OCI-LY7 (cell line): Measurements from ENCODE around the gene PTPRB.

Experiments used
- EZH2phosphoT487 ChIP-seq: fragments of 200-600 bp; sonication (generic); IDR thresholded peaks from 2 replicates; pipeline ENCODE4 v1.6.1; 2018; ENCODE audit warnings: low read depth, borderline replicate concordance, mild to moderate bottlenecking, mixed run types, antibody characterized with exemption, low read length, moderate library complexity, mixed read lengths
- TF ChIP-seq, protein P1 (sequence below): fragments of 200-600 bp; sonication (generic); conservative IDR thresholded peaks from 2 replicates; pipeline ENCODE4 v1.5.1; 2014; ENCODE audit warnings: mild to moderate bottlenecking, antibody characterized with exemption, low read length, moderate library complexity, mixed read lengths

DNA sequence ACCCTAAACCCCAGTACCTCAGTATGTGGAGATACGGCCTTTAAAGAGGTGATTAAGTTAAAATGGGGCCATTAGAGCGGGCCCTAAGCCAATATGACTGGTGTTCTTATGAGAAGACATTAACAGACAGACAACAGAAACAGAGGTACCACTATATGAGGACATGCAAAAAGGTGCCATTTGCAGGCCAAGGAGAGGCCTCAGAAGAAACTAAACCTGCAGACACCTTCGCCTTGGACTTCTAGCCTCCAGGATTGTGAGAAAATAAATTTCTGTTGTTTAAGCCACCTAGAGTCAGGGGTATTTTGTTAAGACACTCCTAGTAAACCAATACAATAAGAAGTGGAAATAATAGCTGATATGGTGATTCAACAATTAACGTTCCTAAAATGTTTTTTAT, 32.6 kb downstream of the PTPRB start:
- TF ChIP-seq, protein P1, sequence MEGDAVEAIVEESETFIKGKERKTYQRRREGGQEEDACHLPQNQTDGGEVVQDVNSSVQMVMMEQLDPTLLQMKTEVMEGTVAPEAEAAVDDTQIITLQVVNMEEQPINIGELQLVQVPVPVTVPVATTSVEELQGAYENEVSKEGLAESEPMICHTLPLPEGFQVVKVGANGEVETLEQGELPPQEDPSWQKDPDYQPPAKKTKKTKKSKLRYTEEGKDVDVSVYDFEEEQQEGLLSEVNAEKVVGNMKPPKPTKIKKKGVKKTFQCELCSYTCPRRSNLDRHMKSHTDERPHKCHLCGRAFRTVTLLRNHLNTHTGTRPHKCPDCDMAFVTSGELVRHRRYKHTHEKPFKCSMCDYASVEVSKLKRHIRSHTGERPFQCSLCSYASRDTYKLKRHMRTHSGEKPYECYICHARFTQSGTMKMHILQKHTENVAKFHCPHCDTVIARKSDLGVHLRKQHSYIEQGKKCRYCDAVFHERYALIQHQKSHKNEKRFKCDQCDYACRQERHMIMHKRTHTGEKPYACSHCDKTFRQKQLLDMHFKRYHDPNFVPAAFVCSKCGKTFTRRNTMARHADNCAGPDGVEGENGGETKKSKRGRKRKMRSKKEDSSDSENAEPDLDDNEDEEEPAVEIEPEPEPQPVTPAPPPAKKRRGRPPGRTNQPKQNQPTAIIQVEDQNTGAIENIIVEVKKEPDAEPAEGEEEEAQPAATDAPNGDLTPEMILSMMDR = no peak
- TF ChIP-seq EZH2phosphoT487 = no peak
